GM19468 (cell line): ENCODE data around the gene SDHB.
A peak's percentile ranks its signal among the peaks of the same experiment; 100 is the strongest.

Source experiments
- ATAC-seq: cut with Tn5 transposase; IDR thresholded peaks from one replicate; pipeline ENCODE4 v1.9.1; 2021; ENCODE audit warnings: mild to moderate bottlenecking, moderate library complexity, moderate number of reproducible peaks; ENCODE audit not compliant: unreplicated experiment; ENCODE audit errors: extremely low read depth

SDHB gene

DNA sequence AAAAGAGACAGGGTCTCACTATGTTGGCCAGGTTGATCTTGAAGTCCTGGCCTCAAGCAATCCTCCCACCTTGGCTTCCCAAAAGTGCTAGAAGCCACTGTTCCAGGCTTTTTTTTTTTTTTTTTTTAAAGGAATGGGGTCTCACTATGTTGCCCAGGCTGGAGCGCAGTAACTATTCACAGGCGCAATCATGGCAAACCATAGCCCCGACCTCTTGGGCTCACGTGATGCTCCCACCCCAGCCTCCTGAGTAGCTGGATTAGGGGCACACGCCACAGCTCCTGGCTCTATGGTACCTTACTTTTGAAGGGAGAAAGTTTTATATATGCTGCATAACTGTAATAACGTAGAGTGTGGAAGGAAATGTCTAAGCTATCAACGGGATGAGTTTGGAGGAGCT lies 36.4 kb downstream of the SDHB start:
- no peak for ATAC-seq

- ATAC-seq = no peak
Observed at GRCh38 chr1:17016317-17016661, 37.5 kb downstream of the SDHB start.

DNA sequence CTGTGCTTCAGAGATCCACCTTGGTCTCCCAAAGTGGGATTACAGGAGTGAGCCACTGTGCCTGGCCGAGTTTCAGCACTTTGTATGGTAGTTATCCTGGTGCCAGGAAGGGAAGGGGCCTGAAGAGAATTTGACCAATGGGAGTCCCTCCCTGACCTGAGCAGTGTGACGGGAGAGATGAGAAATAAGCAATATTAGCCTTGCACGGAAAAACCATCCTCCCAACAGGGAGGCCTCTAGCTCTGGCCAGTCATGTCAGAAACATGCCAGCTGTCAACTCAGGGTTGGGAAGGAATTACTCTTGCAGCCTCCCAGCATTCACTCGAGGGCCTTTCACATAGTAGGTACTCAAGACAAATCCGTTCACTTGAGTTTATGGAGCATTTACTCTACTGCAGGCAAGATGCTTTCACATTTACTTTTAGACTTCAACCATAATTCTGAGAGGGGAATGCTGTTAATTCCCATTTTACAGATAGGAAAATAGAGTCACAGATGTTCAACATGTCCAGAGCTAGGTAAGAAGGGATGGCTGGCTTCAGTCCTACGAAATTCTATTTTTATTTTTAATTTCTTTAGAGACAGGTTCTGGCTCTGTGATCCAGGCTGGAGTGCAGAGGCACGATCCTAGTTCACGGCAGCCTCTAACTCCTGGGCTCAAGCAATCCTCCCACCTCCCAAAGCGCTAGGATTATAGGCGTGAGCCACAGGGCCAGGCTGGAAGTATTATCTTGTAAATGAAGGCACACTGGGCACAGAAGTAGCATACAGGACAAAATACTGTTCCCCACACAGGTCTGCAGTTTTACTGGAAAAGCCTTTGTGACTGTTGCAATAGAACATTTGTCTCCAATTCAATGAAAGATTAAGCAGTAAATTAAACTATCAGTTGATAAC lies 38.9 kb downstream of the SDHB start:
- no peak for ATAC-seq

DNA sequence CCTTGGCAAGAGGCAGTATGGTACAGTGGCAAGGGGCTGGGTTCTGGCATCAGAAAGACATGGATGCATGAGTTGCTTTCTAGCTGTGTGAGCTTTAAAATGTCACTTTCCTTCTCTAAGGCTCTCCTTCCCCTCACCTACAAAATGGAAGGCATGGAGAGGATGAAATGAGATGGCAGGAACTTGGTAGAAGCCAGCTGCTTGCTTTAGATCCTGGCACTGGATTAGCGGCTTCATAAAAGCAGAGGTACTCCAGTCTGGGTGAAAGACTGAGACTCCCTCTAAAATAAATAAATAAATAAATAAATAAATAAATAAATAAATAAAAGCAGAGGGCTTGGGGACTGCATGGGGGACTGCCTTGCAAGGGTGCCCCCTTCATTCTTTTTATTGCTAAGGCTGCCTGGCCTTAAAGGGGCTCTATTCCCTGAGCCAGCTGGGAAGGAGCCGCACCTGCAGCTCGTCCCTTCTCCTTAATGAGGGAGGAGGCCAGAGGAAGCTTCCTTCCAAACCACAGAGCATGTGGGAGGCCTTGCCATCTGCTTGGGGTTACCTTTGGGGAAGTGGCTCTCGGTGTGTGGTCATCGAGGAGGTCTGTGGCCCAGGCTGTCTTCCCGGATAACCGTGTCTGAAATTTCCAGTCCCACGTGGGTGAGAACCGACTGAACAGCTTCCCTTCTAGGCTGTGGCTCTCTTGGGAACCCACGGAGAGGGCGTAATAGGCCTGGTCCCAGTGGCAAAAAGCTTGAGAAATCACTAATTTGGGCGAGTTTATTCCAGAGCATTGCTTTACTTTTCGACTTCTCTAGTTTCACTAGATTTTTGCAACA lies 40.1 kb downstream of the SDHB start:
- ATAC-seq = no peak

- ATAC-seq = no peak
Observed at GRCh38 chr1:17012775-17013490, 40.9 kb downstream of the SDHB start.

- peak; percentile 66 for ATAC-seq
Observed at GRCh38 chr1:17011439-17012307, 42.2 kb downstream of the SDHB start, which contains the start of gene ATP13A2. ATP13A2 (minus strand) TSS chr1:17011928; CDS start chr1:17011738, 190 bp downstream.

- no peak for ATAC-seq
Observed at GRCh38 chr1:17011092-17011438, 42.8 kb downstream of the SDHB start.

DNA sequence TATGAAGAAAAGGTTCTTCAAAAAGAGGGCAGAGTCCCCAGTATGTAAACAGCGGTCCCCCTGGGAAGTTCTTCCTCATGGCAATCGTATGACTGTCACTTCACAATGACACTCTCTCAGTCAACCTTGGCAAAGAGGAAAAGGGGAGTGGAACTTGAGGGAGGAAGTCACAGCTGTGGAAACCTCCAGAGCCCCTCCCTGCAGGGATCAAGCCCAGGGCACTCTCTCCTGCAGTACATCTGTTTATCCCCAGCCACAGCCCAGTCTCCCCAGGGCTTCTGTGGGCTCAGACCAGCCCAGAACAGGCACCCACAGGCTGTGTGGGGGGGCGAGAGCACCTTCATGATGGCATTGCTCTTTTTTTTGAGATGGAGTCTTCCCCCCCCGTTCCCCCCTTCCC lies 44.1 kb downstream of the SDHB start:
- ATAC-seq = no peak

DNA sequence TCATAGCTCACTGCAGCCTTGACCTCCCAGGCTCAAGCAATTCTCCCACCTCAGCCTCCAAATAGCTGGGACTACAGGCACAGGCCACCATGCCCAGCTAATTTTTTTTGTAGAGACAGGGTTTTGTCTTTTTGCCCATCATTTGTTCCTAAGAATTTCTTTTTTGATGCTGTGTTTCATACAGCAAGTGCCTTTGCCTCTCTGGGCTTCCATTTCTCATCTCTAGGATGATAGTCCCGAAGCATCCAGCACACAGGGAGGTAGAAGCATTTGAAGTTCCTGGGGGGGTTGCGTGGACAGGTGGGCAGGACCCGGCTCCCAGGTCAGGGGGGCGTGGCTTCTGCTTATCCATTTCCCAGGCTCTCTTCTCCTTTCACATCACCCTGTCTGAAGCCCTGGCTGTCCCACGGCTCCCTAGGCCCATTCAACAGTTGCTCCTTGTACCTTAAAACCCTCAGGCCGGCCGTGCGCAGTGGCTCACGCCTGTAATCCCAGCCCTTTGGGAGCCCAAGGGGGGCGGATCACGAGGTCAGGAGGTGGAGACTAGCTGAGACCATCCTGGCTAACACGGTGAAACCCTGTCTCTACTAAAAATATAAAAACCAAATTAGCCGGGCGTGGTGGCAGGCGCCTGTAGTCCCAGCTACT lies 45.5 kb downstream of the SDHB start:
- no peak for ATAC-seq

GRCh38 chr1:17007121-17007520 lies 46.7 kb downstream of the SDHB start:
- ATAC-seq = no peak

DNA sequence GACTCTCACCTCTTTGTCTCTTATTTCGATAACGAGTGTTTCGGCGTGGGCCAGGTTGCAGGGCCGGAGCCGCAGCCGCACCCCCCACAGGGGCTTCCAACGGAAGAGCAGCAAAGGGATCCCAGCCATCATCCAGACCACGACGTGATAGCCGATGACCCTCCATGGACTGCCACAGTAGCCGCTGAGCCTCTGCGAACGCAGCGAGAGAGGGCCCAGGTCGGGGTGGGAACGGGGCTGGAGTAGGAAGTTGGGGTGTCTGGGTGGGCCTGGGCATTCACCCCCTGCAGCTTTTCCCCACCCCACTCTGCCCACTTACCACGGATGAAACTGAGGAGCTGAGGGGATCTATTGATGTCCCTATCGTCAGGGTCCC lies 48.5 kb downstream of the SDHB start:
- no peak for ATAC-seq

GRCh38 chr1:17004466-17005364 lies 49.1 kb downstream of the SDHB start:
- no peak for ATAC-seq

DNA sequence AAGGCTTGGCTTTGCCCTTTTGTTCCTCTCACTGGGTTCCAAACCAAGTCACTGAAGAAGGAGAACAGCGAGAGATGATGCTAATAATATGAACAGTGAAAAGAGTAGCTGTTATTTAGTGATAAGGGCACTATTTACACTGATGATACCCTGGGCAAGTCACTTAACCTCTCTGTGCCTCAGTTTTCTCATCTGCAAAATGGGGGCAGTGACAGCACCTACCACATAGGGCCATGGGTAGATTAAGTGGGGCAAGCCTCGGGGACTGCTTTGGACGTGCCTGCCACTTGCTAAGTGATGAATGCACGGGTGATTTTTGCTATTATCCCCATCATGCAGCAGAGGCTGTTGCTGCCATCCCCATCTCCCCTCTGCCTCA lies 51.3 kb downstream of the SDHB start:
- ATAC-seq = no peak

GRCh38 chr1:17001760-17002523 lies 51.9 kb downstream of the SDHB start:
- ATAC-seq = no peak

DNA sequence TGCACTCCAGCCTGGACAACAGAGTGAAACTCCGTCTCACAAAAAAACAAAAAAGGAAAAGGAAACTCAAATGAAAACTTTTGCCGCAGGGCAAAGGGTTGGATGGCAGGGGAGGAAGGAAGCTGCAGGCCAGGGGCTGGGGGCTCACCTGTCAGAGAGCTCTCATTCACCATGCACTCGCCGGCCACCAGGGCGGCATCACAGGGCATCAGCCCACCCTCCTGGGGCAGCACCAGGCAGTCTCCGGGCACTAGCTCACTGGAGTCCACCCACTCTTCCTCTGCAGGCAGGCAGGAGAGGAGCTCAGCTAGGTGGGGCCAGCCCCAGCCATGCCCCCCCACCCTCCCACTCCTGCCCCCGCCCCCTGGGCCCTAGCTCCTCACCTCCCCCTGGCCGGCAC lies 54.0 kb downstream of the SDHB start:
- ATAC-seq = no peak

DNA sequence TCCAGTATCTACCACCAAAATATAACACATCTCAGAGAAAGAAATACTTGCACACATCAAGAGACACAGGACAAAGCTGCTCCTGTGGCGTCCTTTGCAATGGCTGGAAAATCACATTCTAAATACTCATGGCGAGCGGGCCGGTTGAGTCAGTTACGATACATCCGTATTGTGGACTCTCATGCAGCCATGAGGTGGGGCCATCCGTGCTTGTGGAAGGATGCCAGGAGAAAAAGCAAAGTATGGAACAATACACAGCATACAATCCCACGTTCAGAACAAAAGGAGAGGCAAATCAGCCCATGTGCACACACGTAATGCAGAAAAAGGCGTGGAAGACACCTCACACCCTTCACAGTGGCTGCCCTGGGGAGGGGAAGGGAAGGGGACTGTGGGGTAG lies 55.2 kb downstream of the SDHB start:
- no peak for ATAC-seq

- ATAC-seq = no peak
Observed at GRCh38 chr1:16996845-16997244, 57.0 kb downstream of the SDHB start.

GRCh38 chr1:16993521-16994038 lies 60.3 kb downstream of the SDHB start:
- ATAC-seq = no peak
